ENCODE data around the gene PRKCE. TPM values are rescaled to one million over a fixed set of nuclear protein-coding genes. Genes with fewer than 3 reads are reported as not detected.

PRKCE gene
- total and polyA plus RNA-seq, 2 of the 8 experiments (the other 6 are each of a cell fraction or from before 2014, with no cell fraction given), result 0.54 to 2.1 TPM

DNA sequence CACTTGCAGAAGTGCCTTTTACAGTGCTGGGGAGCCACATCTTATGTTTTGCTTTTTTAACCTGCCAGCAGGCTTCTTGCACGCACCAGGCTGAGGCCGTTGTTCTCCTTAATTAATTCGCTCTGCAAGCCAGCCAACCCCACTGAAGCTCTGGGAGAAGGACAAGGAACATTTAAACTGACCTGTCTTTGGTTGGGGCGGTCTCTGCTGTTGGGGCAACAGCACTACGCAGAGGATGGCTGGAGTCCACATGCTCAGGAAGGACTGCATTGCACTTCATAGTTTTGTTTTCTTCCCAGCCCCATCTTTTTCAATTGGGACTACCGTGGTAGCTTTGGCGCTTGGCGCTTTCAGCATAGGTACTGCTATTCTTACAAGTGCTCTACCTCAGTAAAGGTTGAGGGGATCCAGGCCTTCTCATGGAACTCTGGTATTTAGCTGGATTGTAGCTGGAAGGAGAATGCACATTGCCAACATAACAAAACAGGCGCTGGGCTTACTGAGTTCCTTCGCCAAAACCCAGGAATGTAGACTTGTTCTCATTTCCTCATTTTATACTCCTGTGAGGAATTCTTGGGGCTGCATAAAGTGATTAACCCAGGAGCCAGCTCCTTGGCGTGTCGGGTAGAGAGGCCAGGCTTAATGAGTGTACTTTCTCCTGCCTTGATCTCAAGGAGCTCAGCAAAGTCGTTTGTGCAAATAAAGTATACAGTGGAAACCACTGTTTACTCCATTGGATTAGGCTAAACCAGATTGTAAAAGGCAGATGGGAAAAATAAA lies 146.2 kb downstream of the PRKCE start (continued):
- TF ChIP-seq CHD1 (IDR thresholded peaks at IDR 0.05; ENCODE audit: low read depth, low read length), result no peak
